ENCODE data around the gene MEG3.
"Not testable (repeated sequence)": the region's sequence is repeated elsewhere in the genome, so short reads cannot be mapped to it uniquely, and the experiment has no call there.

The MEG3 gene

DNA sequence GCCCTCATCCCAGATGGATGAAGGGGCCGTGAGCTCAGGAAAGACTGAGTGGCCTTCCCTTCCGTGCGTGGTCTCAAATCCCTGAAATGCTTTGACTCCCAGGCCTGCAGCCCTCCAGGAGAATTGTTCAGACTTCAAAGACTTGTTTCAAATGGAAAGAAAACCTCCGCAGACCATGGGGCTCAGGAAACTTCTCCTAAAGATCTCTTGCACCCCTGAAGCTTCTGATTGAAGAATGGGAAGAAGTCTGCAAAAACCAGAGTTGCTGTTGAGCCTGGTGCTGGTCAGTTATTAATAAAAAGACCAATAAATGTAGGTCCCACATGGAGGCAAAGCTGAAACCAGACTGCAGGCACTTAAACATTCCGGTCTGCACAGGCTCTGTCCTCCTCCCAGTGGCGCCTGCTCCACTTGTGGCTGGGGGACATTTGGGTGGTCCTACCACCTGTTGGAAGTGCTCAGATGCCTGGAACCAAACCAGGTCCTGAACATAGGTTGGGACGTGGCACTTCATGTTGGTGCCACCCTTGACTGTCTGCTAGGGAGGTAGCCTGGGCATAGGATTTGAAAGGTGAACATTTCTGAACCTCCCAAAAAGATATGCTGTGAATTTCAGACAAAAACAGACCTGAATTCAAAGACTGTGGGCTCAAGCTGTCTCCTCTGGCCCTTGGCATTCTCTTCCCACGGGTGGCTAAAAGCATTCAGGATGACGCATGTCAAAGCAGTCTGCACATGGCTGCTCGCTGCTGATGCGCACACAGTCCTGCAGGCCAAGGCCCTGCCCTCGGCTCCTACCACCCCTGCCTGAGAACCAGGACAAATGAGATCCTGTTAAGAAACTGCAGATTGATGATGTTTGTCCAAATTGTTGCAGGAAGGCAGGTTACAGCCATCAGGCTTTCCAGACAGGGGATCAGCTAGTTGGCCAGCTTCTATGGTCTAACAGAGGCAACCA, 36.2 kb upstream of the MEG3 start:
- DNase-seq = no peak

DNA sequence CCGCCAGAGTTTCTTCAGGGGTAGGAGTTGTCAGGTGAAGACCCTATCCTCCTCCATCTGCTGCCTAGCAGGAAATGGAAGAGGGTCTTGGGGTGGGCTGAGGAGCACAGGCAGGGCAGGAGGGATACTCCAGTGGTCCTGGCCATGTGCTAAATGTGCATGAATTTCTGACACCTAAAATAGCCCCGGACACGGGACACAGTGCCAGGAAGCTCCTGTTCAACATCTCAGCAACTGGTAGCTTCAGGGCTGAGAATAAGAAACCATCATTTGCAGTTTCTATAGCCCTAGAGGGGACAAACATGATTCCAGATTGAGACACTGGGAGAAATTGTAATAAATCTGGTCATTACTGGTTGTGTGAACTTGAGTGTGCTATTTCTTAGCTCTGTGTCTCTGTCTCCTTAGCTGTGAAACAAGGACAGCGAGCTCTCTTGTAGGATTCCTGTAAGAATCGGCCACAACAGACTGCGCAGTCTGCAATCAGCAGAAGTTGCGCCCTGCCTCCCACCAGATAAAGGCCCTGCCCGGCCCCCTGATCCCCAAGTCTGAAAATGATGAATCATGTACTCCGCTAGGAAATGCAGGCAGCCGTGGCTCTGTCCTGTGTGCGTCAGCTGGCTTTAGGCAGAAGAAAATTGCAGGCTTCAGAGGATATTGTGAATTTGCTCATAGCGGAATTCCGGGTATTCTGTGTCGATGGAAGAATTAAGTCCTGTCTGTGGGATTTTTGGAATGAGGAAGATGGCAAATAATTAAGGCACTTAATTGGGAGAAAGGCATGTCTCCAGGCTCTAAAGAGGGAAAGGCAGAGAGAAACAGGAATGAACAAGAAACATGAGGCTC, 35.2 kb upstream of the MEG3 start:
- no peak for DNase-seq

- DNase-seq = no peak
These were observed 34.6 kb upstream of the MEG3 start for GRCh38 chr14:100791348-100791735.

GRCh38 chr14:100791995-100792394, 33.9 kb upstream of the MEG3 start:
- DNase-seq = no peak

GRCh38 chr14:100796946-100797345, 29.0 kb upstream of the MEG3 start:
- no peak for DNase-seq

GRCh38 chr14:100800041-100800440, 25.9 kb upstream of the MEG3 start:
- no peak for DNase-seq

DNA sequence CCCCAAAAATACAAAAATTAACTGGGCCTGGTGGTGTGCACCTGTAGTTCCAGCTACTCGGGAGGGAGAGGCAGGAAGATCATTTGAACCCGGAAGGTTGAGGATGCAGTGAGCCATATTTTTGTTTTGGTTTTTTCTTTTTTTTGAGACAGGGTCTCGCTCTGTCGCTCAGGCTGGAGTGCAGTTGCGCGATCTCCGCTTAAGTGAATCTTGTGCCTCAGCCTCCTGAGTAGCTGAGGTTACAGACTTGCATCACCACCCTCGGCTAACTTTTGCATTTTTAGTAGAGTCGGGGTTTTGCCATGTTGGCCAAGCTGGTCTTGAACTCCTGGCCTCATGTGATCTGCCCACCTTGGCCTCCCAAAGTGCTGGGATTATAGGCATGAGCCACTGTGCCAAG, 24.5 kb upstream of the MEG3 start:
- DNase-seq = not testable (repeated sequence)

DNA sequence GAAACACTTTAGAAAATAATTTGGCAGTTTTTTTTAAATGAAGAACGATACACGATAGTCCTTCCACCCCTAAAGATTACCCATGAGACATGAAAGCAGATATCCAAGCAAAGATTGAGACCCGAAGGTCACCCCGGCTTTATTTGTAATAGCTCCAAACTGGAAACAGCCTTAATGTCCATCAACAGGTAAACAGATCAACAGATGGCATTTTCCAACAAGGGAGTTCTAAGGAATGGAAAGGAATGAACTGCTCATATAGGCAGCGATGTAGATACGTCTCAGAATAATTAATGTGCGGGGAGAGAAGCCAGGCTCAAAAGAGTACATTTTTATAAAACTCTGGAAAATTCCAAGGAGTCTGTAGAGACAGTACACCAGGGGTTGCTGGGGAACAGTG, 23.7 kb upstream of the MEG3 start:
- no peak for DNase-seq

- no peak for DNase-seq
These were observed 23.2 kb upstream of the MEG3 start for GRCh38 chr14:100802766-100803165.

- DNase-seq = no peak
These were observed 22.7 kb upstream of the MEG3 start for GRCh38 chr14:100803226-100803625.

DNA sequence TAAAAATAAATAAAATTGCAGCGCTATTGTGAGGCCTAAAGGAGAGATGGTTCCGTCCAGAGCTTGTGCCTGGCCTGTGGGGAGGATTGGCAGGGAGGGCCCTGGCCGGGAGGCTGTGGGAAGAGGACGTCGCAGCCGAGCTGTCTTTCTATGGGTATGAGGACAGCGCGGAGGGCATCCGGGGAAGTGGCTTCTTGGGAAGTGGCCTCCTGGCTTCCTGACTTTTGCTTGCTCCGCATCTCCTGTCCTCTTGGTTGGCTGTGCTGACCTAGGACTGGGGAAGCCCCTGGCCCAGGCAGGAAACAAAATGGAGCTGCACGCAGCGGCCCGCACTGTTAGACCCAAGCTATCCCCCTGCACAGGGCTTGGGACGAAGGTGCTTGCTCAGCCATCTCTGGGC, 22.2 kb upstream of the MEG3 start:
- DNase-seq = no peak

DNA sequence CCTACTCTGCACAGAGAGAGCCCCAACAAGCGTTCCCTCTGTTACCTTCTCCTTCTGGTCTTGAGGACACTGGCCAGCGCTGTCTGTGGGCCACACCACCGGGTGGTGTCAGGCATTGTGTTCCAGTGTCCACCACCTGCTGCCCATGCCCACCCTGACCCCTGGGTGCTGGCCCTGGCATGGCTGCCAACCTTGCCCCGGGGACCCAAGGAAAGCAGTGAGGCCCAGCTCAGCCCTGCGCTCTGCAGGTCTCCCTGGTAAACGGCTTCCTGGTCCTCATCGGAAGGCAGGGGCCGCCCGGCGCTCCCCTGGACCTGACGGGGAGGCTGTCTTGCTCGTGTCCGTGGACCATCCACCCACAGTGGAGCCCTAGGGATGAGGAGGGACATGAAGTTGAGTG, 21.8 kb upstream of the MEG3 start:
- DNase-seq = no peak

- DNase-seq = no peak
These were observed 21.2 kb upstream of the MEG3 start for GRCh38 chr14:100804558-100805309.

DNA sequence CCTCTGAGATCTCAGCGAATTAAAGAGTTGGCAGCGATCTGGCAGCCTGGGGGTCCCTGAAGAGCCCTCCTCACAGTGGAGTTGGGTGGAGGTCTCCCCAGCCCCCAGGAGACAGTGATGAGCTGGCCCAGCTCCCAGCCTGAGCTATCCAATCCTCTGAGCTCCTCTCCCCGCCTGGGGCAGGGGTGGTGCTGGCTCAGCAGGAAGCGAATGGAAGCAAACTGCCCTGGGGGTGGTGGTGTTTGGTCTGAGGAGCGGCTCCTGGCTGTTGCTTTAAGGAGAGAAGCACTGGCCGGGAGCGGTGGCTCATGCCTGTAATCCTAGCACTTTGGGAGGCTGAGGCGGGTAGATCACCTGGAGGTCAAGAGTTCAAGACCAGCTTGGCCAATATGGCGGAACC, 19.5 kb upstream of the MEG3 start:
- no peak for DNase-seq

- no peak for DNase-seq
These were observed 18.4 kb upstream of the MEG3 start for GRCh38 chr14:100807496-100807895.

- DNase-seq = no peak
These were observed 17.8 kb upstream of the MEG3 start for GRCh38 chr14:100807979-100808734.

DNA sequence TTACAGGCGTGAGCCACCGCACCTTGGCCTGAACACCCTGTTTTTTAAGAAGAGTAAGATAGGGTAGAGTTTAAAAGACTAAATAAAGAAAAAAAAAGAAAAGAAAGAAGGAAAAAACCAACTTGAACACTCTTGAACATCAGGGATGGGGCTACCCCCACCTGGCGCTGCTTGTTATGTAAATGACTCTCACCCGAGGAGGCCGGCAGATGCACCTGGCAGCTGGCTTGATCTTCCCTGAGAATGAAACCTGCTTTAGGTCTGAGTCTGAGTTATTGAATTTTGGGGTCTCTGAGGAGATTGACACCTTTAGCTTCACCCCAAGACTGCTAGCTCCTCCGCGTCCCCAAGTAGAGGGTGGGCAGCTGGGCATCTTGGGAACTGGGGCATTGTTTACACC, 15.5 kb upstream of the MEG3 start:
- no peak for DNase-seq

DNA sequence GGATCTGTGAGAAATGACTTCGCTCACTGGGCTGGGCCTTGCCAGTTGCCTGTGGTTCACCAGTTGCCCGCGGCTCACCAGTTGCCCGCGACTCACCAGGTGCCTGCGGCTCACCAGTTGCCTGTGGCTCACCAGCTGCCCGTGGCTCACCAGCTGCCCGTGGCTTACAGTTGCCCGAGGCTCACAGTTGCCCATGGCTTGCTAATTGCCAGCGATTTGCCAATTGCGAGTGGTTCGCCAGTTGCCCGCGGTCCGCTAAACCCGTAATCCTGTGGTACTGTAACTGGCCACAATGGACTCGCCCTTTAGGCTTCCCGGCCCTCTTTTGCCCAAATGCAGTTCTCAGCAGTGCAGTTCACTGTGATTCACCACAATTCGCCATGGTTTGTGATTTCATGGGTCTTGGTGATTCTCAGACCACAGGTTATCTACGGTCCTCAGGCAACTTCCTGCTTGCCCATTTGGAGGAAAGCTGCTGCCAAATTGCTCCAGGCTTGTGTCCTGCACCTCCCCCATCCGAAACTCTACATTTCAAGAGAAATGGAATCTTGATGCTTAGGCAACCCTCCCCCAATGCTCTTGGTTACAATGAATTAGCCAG, 15.0 kb upstream of the MEG3 start:
- no peak for DNase-seq

DNA sequence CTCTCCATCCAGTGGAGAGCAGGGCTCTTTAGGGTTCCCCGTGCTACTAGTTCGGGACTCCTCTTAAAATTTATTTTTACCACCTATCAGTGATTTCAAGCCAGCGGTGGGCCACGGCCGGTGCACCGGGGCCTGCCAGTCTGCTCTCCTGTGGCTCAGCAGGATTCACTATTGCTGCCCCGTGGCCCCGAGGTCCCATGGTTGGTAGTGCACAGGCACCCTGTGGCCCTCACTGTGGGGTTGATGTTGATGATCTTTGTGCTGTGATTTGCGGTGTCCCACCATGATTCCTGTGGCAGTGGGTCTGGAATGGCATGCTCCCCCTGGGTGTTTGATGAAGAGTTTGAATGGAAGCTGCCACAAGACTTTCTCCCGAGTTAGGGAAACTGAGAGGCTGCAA, 12.6 kb upstream of the MEG3 start:
- no peak for DNase-seq

DNA sequence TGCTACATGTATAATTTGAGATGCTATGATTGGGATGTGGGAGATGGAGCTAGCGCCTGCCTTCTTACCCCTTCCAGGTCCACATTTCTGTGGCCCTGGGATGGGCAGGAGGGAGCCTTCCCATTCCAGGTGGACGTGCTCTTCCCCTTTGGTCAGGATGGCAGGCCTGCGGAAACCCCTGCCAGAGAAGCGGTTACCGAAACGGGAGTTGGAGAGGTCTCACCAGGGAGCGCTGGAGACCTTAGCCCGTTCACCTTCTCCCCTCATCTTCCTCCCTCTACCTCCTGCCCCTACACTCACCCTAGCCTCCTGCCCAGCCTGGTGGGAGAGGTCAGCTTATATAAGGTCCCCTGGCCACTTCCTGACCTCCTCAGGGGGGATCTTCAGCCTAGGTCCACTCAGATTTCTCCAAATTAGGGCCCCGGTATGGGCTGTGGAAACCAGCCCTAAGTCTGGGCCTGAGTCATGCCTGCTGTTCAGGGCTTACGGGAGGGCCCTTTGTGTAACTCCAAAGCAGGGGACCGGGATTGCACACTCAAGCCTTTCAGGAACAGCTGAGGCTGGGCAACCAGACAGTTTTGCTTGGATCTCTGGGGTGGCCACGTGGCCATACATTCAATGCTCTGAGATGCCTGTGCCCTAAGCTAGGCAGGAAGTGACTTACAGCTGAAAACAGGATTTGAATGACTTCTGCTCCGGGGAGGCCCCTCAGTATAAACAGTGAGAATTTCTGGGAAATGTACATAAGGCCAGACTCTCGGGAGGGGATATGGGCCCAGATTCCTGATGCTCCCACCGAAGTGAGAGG, 10.2 kb upstream of the MEG3 start:
- no peak for DNase-seq

GRCh38 chr14:100816286-100816949, 9.5 kb upstream of the MEG3 start:
- no peak for DNase-seq

Measured in NCI-H1092 (cell line).